ENCODE measurements around the gene GPR179. TPM values are rescaled to one million over a fixed set of nuclear protein-coding genes. Genes with fewer than 3 reads are reported as not detected.

Gene GPR179
- total RNA-seq, 1 donor from 2014 or later, result 0.41 TPM

- no peaks in the 10 kb centered on the region for H3K9me3 Mint-ChIP-seq (ENCODE audit: low read depth)
Observed at GRCh38 chr17:38363016-38363415, 19.3 kb upstream of the GPR179 start.

GRCh38 chr17:38361694-38362465 is 18.1 kb upstream of the GPR179 start:
- peaks cover 3% of the 10 kb centered on the region for H3K36me3 Mint-ChIP-seq (ENCODE audit: insufficient read depth)
- no peak for TF ChIP-seq CTCF (IDR thresholded peaks at IDR 0.05; ENCODE audit: unreplicated experiment)
- no peaks in the 10 kb centered on the region for H3K27me3 Mint-ChIP-seq
- DNase-seq (ENCODE audit: low spot score, unreplicated experiment), result no peak
- peaks cover 8% of the 10 kb centered on the region for H3K4me1 Mint-ChIP-seq (ENCODE audit: low read depth)
- H3K9me3 Mint-ChIP-seq (ENCODE audit: low read depth), result no peaks in the 10 kb centered on the region
- H3K4me3 Mint-ChIP-seq (ENCODE audit: low read depth), result no peak overlapping the region
- no peak overlapping the region for H3K27ac Mint-ChIP-seq

More at GRCh38 chr17:38363016-38363415, 19.3 kb upstream of the GPR179 start:
- Mint-ChIP-seq H3K36me3 (ENCODE audit: insufficient read depth) (peaks cover 7% of the 10 kb centered on the region), H3K27ac (no peak overlapping the region), H3K4me3 (ENCODE audit: low read depth) (no peak overlapping the region), H3K27me3 (no peaks in the 10 kb centered on the region), H3K4me1 (ENCODE audit: low read depth) (no peaks in the 10 kb centered on the region)
- no peak for TF ChIP-seq CTCF (IDR thresholded peaks at IDR 0.05; ENCODE audit: unreplicated experiment)
- DNase-seq (ENCODE audit: low spot score, unreplicated experiment), result no peak

GRCh38 chr17:38358586-38359513 is 15.1 kb upstream of the GPR179 start:
- DNase-seq (ENCODE audit: low spot score, unreplicated experiment), result no peak

GRCh38 chr17:38357486-38358123 is 13.8 kb upstream of the GPR179 start:
- no peak for TF ChIP-seq CTCF (IDR thresholded peaks at IDR 0.05; ENCODE audit: unreplicated experiment)
- H3K27ac Mint-ChIP-seq, result no peak overlapping the region
- no peak overlapping the region for H3K4me3 Mint-ChIP-seq (ENCODE audit: low read depth)
- no peaks in the 10 kb centered on the region for H3K27me3 Mint-ChIP-seq
- no peaks in the 10 kb centered on the region for H3K36me3 Mint-ChIP-seq (ENCODE audit: insufficient read depth)
- peaks cover 27% of the 10 kb centered on the region for H3K4me1 Mint-ChIP-seq (ENCODE audit: low read depth)
- H3K9me3 Mint-ChIP-seq (ENCODE audit: low read depth), result no peaks in the 10 kb centered on the region
- no peak for DNase-seq (ENCODE audit: low spot score, unreplicated experiment)

More at GRCh38 chr17:38358586-38359513, 15.1 kb upstream of the GPR179 start:
- no peaks in the 10 kb centered on the region for H3K36me3 Mint-ChIP-seq (ENCODE audit: insufficient read depth)
- no peaks in the 10 kb centered on the region for H3K9me3 Mint-ChIP-seq (ENCODE audit: low read depth)
- H3K27ac Mint-ChIP-seq, result no peak overlapping the region
- H3K4me1 Mint-ChIP-seq (ENCODE audit: low read depth), result peaks cover 18% of the 10 kb centered on the region
- no peak overlapping the region for H3K4me3 Mint-ChIP-seq (ENCODE audit: low read depth)
- H3K27me3 Mint-ChIP-seq, result no peaks in the 10 kb centered on the region
- TF ChIP-seq CTCF (IDR thresholded peaks at IDR 0.05; ENCODE audit: unreplicated experiment), result no peak

GRCh38 chr17:38355251-38355650 is 11.5 kb upstream of the GPR179 start:
- no peaks in the 10 kb centered on the region for H3K9me3 Mint-ChIP-seq (ENCODE audit: low read depth)
- H3K27me3 Mint-ChIP-seq, result no peaks in the 10 kb centered on the region
- H3K4me3 Mint-ChIP-seq (ENCODE audit: low read depth), result no peak overlapping the region
- DNase-seq (ENCODE audit: low spot score, unreplicated experiment), result no peak
- H3K4me1 Mint-ChIP-seq (ENCODE audit: low read depth), result peaks cover 30% of the 10 kb centered on the region
- no peak overlapping the region for H3K27ac Mint-ChIP-seq
- no peaks in the 10 kb centered on the region for H3K36me3 Mint-ChIP-seq (ENCODE audit: insufficient read depth)
- TF ChIP-seq CTCF (IDR thresholded peaks at IDR 0.05; ENCODE audit: unreplicated experiment), result no peak

Data from progenitor cell of endocrine pancreas (in vitro differentiated cells).